Central memory CD8-positive, alpha-beta T cell (primary cell): ENCODE measurements around the gene LRRIQ3.

Source experiments
- ATAC-seq: fragments of 150-1000 bp; cut with Tn5 transposase; replicated peaks from 2 replicates; pipeline ENCODE4 v1.10.0; 2022; ENCODE audit warnings: mild to moderate bottlenecking, moderate FRiP score, moderate number of reproducible peaks; ENCODE audit not compliant: poor library complexity, severe bottlenecking; ENCODE audit errors: extremely low read depth
- DNase-seq, 2 donors: peaks; one replicate each; pipeline ENCODE4 v3.0.0; 2021; ENCODE audit warnings: low spot score in 2 of 2
- H3K27ac Mint-ChIP-seq: one replicate; pipeline ENCODE4 v1.8.0; 2022; ENCODE audit warnings: low read depth, mild to moderate bottlenecking, moderate library complexity, mixed read lengths
- H3K27me3 Mint-ChIP-seq: one replicate; pipeline ENCODE4 v1.8.0; 2022; ENCODE audit warnings: mixed read lengths
- H3K36me3 Mint-ChIP-seq: one replicate; pipeline ENCODE4 v1.8.0; 2022; ENCODE audit warnings: mild to moderate bottlenecking, moderate library complexity, mixed read lengths; ENCODE audit not compliant: insufficient read depth
- H3K4me1 Mint-ChIP-seq: one replicate; pipeline ENCODE4 v1.8.0; 2022; ENCODE audit warnings: mixed read lengths
- H3K4me3 Mint-ChIP-seq: one replicate; pipeline ENCODE4 v1.8.0; 2022; ENCODE audit warnings: mild to moderate bottlenecking, moderate library complexity, mixed read lengths
- H3K9me3 Mint-ChIP-seq: one replicate; pipeline ENCODE4 v1.8.0; 2022; ENCODE audit warnings: mixed read lengths

Gene LRRIQ3

DNA sequence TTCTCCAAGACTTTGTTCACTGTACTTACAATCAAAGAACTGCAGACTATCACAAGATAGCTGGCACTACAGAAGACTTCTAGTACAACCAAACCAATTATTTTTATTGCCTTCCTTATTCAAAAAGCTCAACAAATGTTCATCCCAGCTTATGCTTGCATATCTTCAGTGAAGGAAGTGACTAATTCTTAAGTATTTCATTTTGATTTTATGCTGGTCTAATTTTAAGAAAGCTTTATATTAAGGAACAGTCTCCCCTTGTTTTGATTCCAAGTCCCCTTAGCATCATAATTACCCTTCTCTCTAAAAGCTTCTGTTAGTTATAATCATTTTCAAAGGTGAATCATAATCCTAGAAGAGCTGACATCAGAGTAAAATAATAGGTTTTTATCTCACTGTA is 132.9 kb downstream of the LRRIQ3 start:
- H3K27me3 Mint-ChIP-seq: no peaks in the 10 kb centered on the region
- peaks cover 8% of the 10 kb centered on the region for H3K9me3 Mint-ChIP-seq
- no peaks in the 10 kb centered on the region for H3K4me1 Mint-ChIP-seq
- DNase-seq (no peak), ATAC-seq (no peak)
- no peak overlapping the region for H3K27ac Mint-ChIP-seq
- no peaks in the 10 kb centered on the region for H3K36me3 Mint-ChIP-seq
- H3K4me3 Mint-ChIP-seq: no peak overlapping the region

DNA sequence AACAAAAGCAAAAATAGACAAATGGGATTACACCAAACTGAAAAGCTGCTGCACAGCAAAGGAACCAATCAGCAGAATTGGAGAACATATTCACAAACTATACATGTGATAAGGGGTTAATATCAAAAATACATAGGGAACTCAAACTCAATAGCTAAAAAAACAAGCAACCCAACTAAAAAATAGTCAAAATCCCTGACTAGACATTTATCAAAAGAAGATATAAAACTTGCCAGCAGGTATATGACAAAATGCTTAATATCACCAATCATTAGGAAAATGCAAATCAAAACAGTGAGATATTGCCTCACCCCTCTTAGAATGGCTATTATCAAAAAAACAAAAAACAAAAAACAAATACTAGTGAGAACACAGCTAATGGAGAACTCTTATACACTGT is 140.3 kb downstream of the LRRIQ3 start:
- peaks cover 8% of the 10 kb centered on the region for H3K9me3 Mint-ChIP-seq
- no peak overlapping the region for H3K27ac Mint-ChIP-seq
- ATAC-seq: no peak
- DNase-seq: no peak
- no peak overlapping the region for H3K4me3 Mint-ChIP-seq
- no peaks in the 10 kb centered on the region for H3K36me3 Mint-ChIP-seq
- no peaks in the 10 kb centered on the region for H3K4me1 Mint-ChIP-seq
- H3K27me3 Mint-ChIP-seq: no peaks in the 10 kb centered on the region

DNA sequence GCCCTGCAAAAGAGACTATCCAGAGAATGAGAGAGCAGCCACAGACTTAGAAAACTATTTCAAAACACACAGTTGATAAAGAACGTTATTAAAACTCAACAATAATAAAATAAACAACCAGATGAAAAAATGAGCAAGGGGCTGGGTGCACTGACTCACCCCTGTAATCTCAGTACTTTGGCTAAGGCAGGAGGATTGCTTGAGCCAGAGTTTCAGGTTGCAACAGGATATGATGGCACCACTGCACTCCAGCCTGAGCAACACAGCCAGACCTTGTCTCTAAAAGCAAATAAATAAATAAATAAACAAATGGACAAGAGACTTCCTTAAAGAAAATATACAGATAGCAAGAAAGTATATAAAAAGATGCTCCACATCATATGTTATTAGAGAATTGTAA is 144.6 kb downstream of the LRRIQ3 start:
- ATAC-seq (no peak), DNase-seq (no peak)
- H3K4me3 Mint-ChIP-seq: no peak overlapping the region
- H3K27ac Mint-ChIP-seq: no peak overlapping the region
- no peaks in the 10 kb centered on the region for H3K9me3 Mint-ChIP-seq
- H3K27me3 Mint-ChIP-seq: no peaks in the 10 kb centered on the region
- no peaks in the 10 kb centered on the region for H3K36me3 Mint-ChIP-seq
- no peaks in the 10 kb centered on the region for H3K4me1 Mint-ChIP-seq

DNA sequence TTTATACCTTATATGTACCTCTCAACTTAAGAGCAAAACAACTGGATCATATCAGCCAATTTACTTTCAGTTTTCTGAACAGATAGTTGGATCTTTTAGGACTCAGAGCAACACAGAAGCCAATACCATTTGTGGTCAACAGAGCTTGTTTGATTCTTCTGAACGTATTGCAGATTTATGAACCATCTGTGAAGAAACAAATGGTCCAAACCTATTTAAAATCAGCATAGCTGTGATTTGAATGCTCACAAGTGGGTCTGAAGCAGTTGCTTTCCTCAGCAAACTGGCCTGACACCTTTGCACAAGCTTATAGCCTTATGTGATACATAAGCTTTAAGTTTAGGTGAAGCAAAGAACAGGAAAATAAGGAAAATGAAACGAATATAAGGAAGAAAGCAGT is 147.6 kb downstream of the LRRIQ3 start:
- Mint-ChIP-seq H3K9me3 (peaks cover 6% of the 10 kb centered on the region), H3K27ac (no peak overlapping the region), H3K4me3 (no peak overlapping the region), H3K36me3 (peaks cover 2% of the 10 kb centered on the region), H3K4me1 (no peaks in the 10 kb centered on the region), H3K27me3 (no peaks in the 10 kb centered on the region)
- ATAC-seq: no peak
- DNase-seq: no peak

DNA sequence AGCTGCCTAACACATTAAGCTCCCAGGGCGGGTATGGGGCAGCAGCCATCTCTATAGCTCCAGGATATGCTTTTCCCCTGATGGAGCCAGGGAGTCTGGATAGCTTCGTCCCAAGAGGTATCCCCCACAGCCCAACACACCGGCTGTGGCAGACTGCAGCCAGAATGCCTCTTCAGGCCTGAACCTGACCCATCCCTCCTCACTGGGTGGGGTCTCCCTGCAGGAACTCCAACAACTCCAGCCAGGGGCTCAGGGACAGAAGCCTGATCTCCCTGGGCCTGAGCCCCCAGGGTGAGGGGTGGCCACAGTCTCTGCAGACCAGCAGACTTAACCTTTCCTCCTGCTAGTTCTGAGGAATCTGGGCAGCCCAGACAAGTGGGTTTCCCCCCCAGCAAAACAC is 159.9 kb downstream of the LRRIQ3 start:
- Mint-ChIP-seq H3K4me1 (no peaks in the 10 kb centered on the region), H3K9me3 (peaks cover 20% of the 10 kb centered on the region), H3K27ac (no peak overlapping the region), H3K27me3 (no peaks in the 10 kb centered on the region), H3K4me3 (no peak overlapping the region), H3K36me3 (no peaks in the 10 kb centered on the region)
- no peak for DNase-seq
- ATAC-seq: no peak

DNA sequence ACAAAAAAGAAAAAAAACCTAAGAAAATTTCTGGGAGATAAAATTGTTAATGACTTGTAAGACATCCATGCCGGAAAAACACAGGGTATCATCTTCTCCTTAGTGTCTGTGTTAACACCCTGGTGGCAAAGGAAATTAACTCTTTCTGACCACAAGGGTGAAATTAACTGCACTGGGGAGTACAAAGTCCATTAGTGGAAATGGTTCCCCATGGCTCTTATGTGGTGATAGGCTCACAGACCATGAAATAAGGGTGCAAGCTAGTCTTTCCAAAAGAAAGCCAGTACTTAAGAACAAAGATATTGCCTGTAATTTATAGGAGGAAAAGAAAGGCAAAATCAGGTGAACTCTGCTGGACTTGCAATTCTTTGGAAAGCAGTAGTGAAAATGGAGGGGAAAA is 185.4 kb downstream of the LRRIQ3 start:
- H3K4me3 Mint-ChIP-seq: no peak overlapping the region

DNA sequence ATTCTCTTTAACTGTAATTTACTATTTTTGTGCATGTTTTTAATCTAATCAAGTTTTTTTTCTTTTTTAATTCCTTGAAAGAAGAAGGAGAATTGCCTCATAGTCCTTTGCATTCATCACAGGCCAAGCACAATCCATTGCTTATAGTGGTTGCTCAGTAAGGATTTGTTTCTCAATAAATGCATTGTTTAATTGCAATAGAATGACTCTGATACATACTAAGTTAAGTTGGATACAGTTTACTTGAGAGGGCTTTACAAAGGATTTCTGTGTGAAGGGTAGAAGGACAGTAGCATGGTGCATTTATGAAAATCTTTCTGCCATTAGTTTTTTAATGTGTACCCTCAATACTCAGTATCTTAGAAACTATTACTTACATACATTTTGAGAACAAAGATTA is 186.2 kb downstream of the LRRIQ3 start:
- H3K27me3 Mint-ChIP-seq: no peaks in the 10 kb centered on the region
- no peaks in the 10 kb centered on the region for H3K9me3 Mint-ChIP-seq
- no peaks in the 10 kb centered on the region for H3K36me3 Mint-ChIP-seq
- DNase-seq (no peak), ATAC-seq (no peak)
- no peak overlapping the region for H3K4me3 Mint-ChIP-seq
- H3K27ac Mint-ChIP-seq: no peak overlapping the region
- peaks cover 10% of the 10 kb centered on the region for H3K4me1 Mint-ChIP-seq

More for the DNA sequence above, 185.4 kb downstream of the LRRIQ3 start:
- no peaks in the 10 kb centered on the region for H3K27me3 Mint-ChIP-seq
- H3K27ac Mint-ChIP-seq: no peak overlapping the region
- ATAC-seq (no peak), DNase-seq (no peak)
- H3K4me1 Mint-ChIP-seq: peaks cover 10% of the 10 kb centered on the region
- no peaks in the 10 kb centered on the region for H3K9me3 Mint-ChIP-seq
- H3K36me3 Mint-ChIP-seq: no peaks in the 10 kb centered on the region

DNA sequence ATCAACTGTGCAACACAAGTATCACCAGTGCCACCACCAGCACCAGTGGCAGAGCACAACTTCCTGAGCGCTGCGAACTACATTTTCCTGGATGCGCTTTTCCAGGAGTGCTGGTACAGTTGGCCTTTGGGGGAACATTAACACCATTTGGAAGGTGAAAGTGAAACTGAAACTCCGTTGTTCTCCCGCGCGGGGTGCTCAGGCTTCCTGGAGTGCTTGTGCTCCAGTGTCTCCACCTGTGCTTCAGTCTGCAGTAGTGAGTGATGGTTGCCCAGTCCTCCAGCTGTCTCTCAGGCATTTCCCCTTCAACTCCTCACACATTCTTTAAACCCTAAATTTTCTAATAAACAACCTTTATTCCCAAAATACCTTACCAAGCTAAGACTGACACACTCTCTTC is 187.8 kb downstream of the LRRIQ3 start:
- Mint-ChIP-seq H3K27me3 (no peaks in the 10 kb centered on the region), H3K36me3 (no peaks in the 10 kb centered on the region), H3K27ac (peak overlapping the region; percentile 66), H3K4me1 (peaks cover 10% of the 10 kb centered on the region), H3K9me3 (no peaks in the 10 kb centered on the region), H3K4me3 (peak overlapping the region; percentile 69)
- ATAC-seq (peak; percentile 32), DNase-seq (no peak)

DNA sequence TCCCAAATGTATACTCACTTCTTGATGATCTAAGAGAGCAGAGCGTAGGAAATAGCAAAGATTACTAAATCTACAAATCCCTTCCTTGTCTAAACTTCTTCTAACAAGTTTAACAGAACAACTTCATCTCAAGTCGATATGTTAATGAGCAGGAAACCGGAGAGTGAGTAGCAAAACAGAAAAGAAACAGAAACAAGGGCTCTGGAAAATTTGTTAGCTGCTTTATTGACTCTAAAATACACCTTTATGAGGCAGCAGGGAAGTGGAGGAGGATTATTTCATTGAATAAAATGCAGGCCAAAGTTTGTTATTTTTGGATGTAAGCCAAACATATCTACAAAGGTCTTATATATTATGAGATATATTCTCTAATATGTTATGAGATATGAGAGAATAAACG is 192.4 kb downstream of the LRRIQ3 start:
- Mint-ChIP-seq H3K27me3 (no peaks in the 10 kb centered on the region), H3K4me3 (no peak overlapping the region), H3K4me1 (peaks cover 8% of the 10 kb centered on the region), H3K36me3 (no peaks in the 10 kb centered on the region), H3K27ac (no peak overlapping the region), H3K9me3 (no peaks in the 10 kb centered on the region)
- DNase-seq: no peak
- no peak for ATAC-seq

DNA sequence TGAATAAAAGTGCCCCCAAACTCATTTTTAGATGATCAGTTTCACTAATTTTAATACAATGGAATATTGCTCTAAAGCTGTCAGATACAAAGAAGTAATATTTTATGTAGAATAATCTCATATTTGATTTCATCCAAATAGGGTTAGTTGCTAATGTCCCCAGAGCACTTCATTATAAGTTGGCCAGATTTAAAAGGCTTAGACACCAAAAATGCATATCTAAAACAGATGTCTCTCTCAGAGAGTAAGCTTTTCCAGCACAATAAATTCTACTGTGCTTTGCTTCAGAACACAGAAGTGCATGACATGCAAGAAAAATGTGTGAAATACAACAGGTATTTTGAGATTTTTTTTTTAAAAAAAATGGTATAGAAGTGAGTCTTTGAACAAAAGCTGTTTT is 194.2 kb downstream of the LRRIQ3 start:
- DNase-seq (no peak), ATAC-seq (no peak)
- Mint-ChIP-seq H3K4me3 (no peak overlapping the region), H3K36me3 (no peaks in the 10 kb centered on the region), H3K4me1 (no peaks in the 10 kb centered on the region), H3K27ac (no peak overlapping the region), H3K27me3 (no peaks in the 10 kb centered on the region), H3K9me3 (no peaks in the 10 kb centered on the region)

DNA sequence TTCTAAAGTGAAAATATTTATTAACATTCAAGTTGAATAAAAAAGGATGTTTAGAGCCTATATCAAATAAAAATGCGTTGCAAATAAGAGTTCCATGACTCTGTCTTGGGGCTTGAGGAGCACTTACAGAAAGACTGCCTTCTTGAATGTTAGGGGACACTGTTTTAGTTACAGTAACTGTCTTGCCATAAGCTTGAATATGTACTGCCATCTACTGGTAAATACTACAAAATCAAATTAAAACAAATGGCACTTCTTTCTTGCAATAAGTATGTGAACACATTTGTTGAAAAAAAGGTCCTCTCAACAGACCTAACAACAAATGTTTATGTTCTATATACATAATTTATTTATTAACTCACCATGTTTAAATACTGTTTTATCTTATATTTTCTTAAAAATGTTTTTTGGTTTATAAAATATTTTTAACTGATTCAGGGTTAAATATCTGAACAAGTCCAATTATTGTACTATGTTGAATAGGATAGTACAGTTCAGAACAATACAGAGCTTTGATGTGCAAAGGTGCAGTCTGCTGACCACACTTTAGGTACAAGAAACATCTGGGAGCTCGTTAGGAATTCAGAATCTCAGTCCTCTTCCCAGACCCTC is 199.5 kb downstream of the LRRIQ3 start:
- Mint-ChIP-seq H3K4me3 (no peak overlapping the region), H3K9me3 (no peaks in the 10 kb centered on the region), H3K27ac (no peak overlapping the region), H3K4me1 (no peaks in the 10 kb centered on the region), H3K27me3 (peaks cover 1% of the 10 kb centered on the region), H3K36me3 (no peaks in the 10 kb centered on the region)
- no peak for ATAC-seq
- DNase-seq: no peak

DNA sequence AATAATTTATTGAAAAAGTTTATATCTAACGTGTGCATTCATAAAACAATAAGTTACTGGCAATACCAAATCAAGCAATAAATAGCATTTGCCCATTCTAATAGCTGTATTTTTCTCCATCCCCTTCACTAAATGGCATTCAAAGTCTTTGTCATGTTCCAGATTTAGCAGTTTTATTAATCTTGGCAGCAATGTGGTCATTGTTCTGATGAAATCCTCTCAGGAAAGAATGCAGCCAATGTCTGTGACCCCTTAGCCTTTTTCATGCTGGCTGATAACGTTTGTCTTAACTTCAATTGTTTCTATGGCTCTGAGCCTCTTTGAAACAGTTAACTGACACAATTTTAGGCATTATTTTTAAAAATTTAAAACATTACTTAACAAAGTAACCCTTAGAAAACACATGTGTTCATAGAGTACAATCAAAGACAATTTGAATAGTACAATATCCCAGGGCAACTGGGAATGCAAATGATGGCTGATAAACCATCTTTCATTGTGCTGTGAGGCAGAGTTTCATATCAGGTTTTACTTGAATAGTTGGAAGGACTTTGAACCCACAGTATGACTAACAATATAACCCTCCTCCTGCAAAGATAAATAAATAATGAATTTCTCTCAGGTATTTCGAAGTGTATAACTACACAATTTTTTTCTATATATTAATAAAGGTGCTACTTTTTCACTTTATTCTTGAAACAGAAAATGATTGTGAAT is 217.5 kb downstream of the LRRIQ3 start:
- H3K36me3 Mint-ChIP-seq: no peaks in the 10 kb centered on the region
- no peak for ATAC-seq
- H3K27ac Mint-ChIP-seq: no peak overlapping the region
- H3K4me3 Mint-ChIP-seq: no peak overlapping the region
- H3K27me3 Mint-ChIP-seq: no peaks in the 10 kb centered on the region
- H3K9me3 Mint-ChIP-seq: no peaks in the 10 kb centered on the region
- no peaks in the 10 kb centered on the region for H3K4me1 Mint-ChIP-seq
- DNase-seq: no peak

DNA sequence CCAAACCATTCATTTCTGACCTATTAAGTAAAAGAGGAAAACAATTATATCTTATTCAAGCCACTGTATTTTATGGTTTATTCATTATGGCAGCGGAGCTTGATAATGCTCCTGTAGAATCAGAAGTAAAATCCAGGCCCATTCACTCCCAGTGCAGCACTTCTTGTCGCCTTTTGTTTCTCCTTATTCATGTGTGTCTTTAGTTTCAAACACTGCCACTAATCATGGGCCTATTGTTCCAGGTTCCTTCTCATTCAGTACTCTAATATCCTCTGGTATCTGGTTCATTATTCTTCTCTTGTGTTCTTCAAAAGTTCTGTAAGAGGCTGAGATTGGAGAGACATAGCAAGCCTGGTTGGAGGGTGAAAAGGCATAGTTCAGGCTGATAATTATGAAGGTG is 218.3 kb downstream of the LRRIQ3 start:
- no peaks in the 10 kb centered on the region for H3K27me3 Mint-ChIP-seq
- H3K36me3 Mint-ChIP-seq: no peaks in the 10 kb centered on the region
- H3K4me1 Mint-ChIP-seq: no peaks in the 10 kb centered on the region

More for the DNA sequence above, 218.3 kb downstream of the LRRIQ3 start:
- Mint-ChIP-seq H3K9me3 (no peaks in the 10 kb centered on the region), H3K4me3 (no peak overlapping the region), H3K27ac (no peak overlapping the region)
- ATAC-seq (no peak), DNase-seq (no peak)
